SK-N-SH (cell line): ENCODE measurements around the gene SLC5A3.

Source experiments
- CTCF ChIP-seq: fragments of 200-600 bp; sonication (generic); IDR thresholded peaks from 2 replicates; pipeline ENCODE4 v1.6.1; 2017; ENCODE audit warnings: antibody characterized with exemption, mild to moderate bottlenecking, moderate library complexity
- EP300 ChIP-seq, 2 experiments: IDR thresholded peaks; 2 replicates each; pipeline versions ENCODE4 v1.4.0 to v1.6.1; 2012; ENCODE audit warnings: borderline replicate concordance in 1 of 2, low read depth in 1 of 2, low read length in 1 of 2
- NRF1 ChIP-seq: IDR thresholded peaks from 2 replicates; pipeline ENCODE4 v1.6.1; 2012; ENCODE audit warnings: low read depth, mild to moderate bottlenecking, low read length
- POLR2AphosphoS5 ChIP-seq: IDR thresholded peaks from 2 replicates; pipeline ENCODE4 v1.6.1; 2012; ENCODE audit warnings: low read depth, low read length
- RAD21 ChIP-seq: IDR thresholded peaks from 2 replicates; pipeline ENCODE4 v1.6.1; 2012; ENCODE audit warnings: mild to moderate bottlenecking, low read length
- RXRA ChIP-seq: IDR thresholded peaks from 2 replicates; pipeline ENCODE4 v1.4.0; 2012; ENCODE audit warnings: low read depth, mild to moderate bottlenecking, borderline replicate concordance
- SMC3 ChIP-seq: IDR thresholded peaks from 2 replicates; pipeline ENCODE4 v1.6.1; 2012; ENCODE audit warnings: low read depth, low read length, improper control_type of control experiment

- TF ChIP-seq EP300 (IDR thresholded peaks at IDR 0.05; ENCODE audit: borderline replicate concordance in 1 of 2, low read depth in 1 of 2, low read length in 1 of 2) (no peak), POLR2AphosphoS5 (no peak), NRF1 (no peak), RXRA (no peak), SMC3 (no peak), RAD21 (no peak), CTCF (no peak)
Measured at GRCh38 chr21:34047835-34048234, 25.5 kb upstream of the SLC5A3 start.
